ENCODE data around the gene NEK2.
"Not testable (repeated sequence)": the region's sequence is repeated elsewhere in the genome, so short reads cannot be mapped to it uniquely, and the experiment has no call there.

NEK2 gene

GRCh38 chr1:211638689-211639101 lies 36.7 kb downstream of the NEK2 start:
- no peak overlapping the region for H3K9ac ChIP-seq (ENCODE audit: low read depth, low read length)
- H3K9me3 ChIP-seq (ENCODE audit: control insufficient read depth, insufficient read depth, low read length), result no peaks in the 10 kb centered on the region
- no peaks in the 10 kb centered on the region for H3K4me1 ChIP-seq (ENCODE audit: control insufficient read depth, insufficient read depth, low read length)
- H3K4me3 ChIP-seq (ENCODE audit: low read depth, low read length), result no peak overlapping the region
- H3K27me3 ChIP-seq (ENCODE audit: control insufficient read depth, insufficient read depth, low read length), result no peaks in the 10 kb centered on the region
- no peaks in the 10 kb centered on the region for H3K36me3 ChIP-seq (ENCODE audit: control insufficient read depth, insufficient read depth, low read length)
- H3K27ac ChIP-seq (ENCODE audit: low read depth, low read length), result no peak overlapping the region

- Histone ChIP-seq H3K4me3 (ENCODE audit: low read depth, low read length) (no peak overlapping the region), H3K27me3 (ENCODE audit: control insufficient read depth, insufficient read depth, low read length) (no peaks in the 10 kb centered on the region), H3K36me3 (ENCODE audit: control insufficient read depth, insufficient read depth, low read length) (no peaks in the 10 kb centered on the region), H3K4me1 (ENCODE audit: control insufficient read depth, insufficient read depth, low read length) (no peaks in the 10 kb centered on the region), H3K9ac (ENCODE audit: low read depth, low read length) (no peak overlapping the region), H3K9me3 (ENCODE audit: control insufficient read depth, insufficient read depth, low read length) (no peaks in the 10 kb centered on the region), H3K27ac (ENCODE audit: low read depth, low read length) (no peak overlapping the region)
Observed at GRCh38 chr1:211638246-211638645, 37.2 kb downstream of the NEK2 start.

DNA sequence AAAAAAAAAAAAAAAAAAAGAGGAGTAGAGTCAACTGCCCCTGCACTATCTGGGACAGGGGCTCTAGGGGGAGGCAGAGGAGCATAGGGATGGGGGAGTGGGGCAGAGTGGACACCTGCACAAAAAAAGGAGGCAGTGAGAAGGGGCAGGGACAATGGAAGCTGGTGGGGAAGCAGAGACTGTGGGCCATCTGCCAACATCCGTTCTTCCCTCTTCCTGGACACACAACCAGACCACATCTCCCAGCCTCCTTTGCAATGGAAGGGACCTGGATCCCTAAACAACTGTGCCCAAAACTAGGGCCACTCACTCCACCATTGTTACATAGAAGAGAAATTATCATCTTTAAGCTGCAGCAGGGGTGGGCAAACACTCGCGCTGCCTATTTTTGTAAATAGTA lies 38.4 kb downstream of the NEK2 start:
- no peaks in the 10 kb centered on the region for H3K4me1 ChIP-seq (ENCODE audit: control insufficient read depth, insufficient read depth, low read length)
- no peaks in the 10 kb centered on the region for H3K9me3 ChIP-seq (ENCODE audit: control insufficient read depth, insufficient read depth, low read length)
- no peaks in the 10 kb centered on the region for H3K27me3 ChIP-seq (ENCODE audit: control insufficient read depth, insufficient read depth, low read length)
- no peak overlapping the region for H3K4me3 ChIP-seq (ENCODE audit: low read depth, low read length)
- no peak overlapping the region for H3K27ac ChIP-seq (ENCODE audit: low read depth, low read length)
- H3K9ac ChIP-seq (ENCODE audit: low read depth, low read length), result no peak overlapping the region
- H3K36me3 ChIP-seq (ENCODE audit: control insufficient read depth, insufficient read depth, low read length), result no peaks in the 10 kb centered on the region

DNA sequence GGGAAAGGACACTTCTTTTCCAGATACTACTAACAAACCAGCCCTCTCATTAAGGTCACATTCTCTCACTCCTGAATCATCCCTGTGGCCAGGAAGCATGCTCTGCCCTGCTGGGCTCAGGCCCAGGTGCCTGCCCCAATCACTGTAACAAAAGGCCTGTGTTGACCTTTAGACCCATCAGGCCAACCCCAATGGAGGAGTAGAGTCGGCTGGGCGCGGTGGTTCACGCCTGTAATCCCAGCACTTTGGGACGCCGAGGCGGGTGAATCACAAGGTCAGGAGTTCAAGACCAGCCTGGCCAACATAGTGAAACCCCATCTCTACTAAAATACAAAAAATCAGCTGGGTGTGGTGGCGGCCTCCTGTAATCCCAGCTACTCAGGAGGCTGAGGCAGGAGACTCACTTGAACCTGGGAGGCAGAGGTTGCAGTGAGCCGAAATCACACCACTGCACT lies 38.8 kb downstream of the NEK2 start:
- not testable (repeated sequence) for H3K36me3 ChIP-seq (ENCODE audit: control insufficient read depth, insufficient read depth, low read length); H3K27me3 ChIP-seq (ENCODE audit: control insufficient read depth, insufficient read depth, low read length); H3K4me3 ChIP-seq (ENCODE audit: low read depth, low read length); H3K4me1 ChIP-seq (ENCODE audit: control insufficient read depth, insufficient read depth, low read length); H3K9ac ChIP-seq (ENCODE audit: low read depth, low read length); H3K9me3 ChIP-seq (ENCODE audit: control insufficient read depth, insufficient read depth, low read length); H3K27ac ChIP-seq (ENCODE audit: low read depth, low read length)

DNA sequence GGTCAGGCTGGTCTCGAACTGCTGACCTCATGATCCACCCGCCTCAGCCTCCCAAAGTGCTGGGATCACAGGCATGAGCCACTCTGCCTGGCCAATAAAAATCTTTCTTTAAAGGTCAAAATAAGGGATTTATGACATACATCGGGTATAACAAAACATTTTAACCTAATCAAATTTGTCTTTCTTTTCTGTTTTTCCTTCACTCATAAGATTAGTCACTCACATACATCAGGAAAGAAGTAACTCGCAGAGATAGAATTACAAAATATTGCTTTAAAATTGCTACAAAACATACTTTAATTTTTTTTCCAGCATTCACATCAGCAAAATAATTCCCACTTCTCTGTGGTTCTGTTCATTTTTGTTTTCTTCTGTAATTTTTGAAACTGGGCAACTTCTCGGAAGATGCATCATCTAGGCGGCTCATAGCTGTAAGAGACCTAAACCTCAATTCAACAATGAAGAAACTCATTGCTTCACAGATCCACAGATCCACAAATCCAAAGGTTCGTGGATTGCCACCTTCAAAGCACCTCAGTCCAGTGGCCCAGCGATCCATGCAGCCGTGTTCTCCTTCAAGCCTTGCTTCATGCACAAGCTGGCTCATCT lies 39.7 kb downstream of the NEK2 start:
- Histone ChIP-seq H3K36me3 (ENCODE audit: control insufficient read depth, insufficient read depth, low read length) (no peaks in the 10 kb centered on the region), H3K27ac (ENCODE audit: low read depth, low read length) (no peak overlapping the region), H3K9me3 (ENCODE audit: control insufficient read depth, insufficient read depth, low read length) (no peaks in the 10 kb centered on the region), H3K4me1 (ENCODE audit: control insufficient read depth, insufficient read depth, low read length) (no peaks in the 10 kb centered on the region), H3K27me3 (ENCODE audit: control insufficient read depth, insufficient read depth, low read length) (no peaks in the 10 kb centered on the region), H3K4me3 (ENCODE audit: low read depth, low read length) (no peak overlapping the region), H3K9ac (ENCODE audit: low read depth, low read length) (no peak overlapping the region)

DNA sequence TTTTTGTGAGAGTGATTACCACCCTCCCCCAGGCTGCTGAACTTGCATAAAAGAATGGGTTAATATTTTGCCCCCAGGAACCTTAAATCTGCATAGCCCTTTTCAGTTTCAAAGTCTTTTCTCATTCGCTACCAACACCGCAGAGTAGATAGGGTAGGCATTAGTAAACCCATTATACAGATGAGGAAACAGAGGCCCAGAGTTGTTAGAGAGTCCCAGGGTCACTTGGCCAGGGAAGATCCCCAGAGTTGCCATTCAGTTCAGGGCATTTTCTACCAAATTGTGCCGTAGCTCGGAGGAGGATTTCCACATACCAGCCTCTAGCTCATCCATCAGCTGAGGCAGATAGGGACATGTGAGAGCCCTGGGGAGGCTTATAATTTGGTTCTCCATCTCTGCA lies 40.5 kb downstream of the NEK2 start:
- Histone ChIP-seq H3K4me3 (ENCODE audit: low read depth, low read length) (no peak overlapping the region), H3K9me3 (ENCODE audit: control insufficient read depth, insufficient read depth, low read length) (no peaks in the 10 kb centered on the region), H3K9ac (ENCODE audit: low read depth, low read length) (no peak overlapping the region), H3K27me3 (ENCODE audit: control insufficient read depth, insufficient read depth, low read length) (no peaks in the 10 kb centered on the region), H3K36me3 (ENCODE audit: control insufficient read depth, insufficient read depth, low read length) (no peaks in the 10 kb centered on the region), H3K27ac (ENCODE audit: low read depth, low read length) (no peak overlapping the region), H3K4me1 (ENCODE audit: control insufficient read depth, insufficient read depth, low read length) (no peaks in the 10 kb centered on the region; the same call in 1 of the 2 replicates)

DNA sequence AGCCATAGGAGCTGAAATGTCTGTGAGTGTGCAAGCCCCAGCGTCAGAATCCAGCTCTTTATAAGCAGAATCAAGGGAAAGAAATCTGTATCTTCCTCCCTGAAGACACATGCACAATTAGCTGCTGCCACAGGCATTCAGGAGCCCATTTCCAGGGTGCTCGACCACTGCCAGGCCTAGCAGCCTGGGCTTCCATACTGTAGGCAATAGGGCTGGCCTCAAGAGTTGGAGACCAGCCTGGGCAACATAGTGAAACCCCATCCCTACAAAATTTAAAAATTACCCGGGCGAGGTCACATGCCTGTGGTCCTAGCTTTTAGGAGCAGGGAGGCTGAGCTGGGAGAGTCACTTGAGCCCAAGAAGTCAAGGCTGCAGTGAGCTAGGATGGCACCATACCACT lies 41.0 kb downstream of the NEK2 start:
- H3K9me3 ChIP-seq (ENCODE audit: control insufficient read depth, insufficient read depth, low read length), result no peaks in the 10 kb centered on the region
- no peaks in the 10 kb centered on the region for H3K36me3 ChIP-seq (ENCODE audit: control insufficient read depth, insufficient read depth, low read length)
- H3K4me1 ChIP-seq (ENCODE audit: control insufficient read depth, insufficient read depth, low read length), result no peaks in the 10 kb centered on the region; the same call in 1 of the 2 replicates
- H3K27ac ChIP-seq (ENCODE audit: low read depth, low read length), result no peak overlapping the region
- no peak overlapping the region for H3K4me3 ChIP-seq (ENCODE audit: low read depth, low read length)
- no peak overlapping the region for H3K9ac ChIP-seq (ENCODE audit: low read depth, low read length)
- H3K27me3 ChIP-seq (ENCODE audit: control insufficient read depth, insufficient read depth, low read length), result no peaks in the 10 kb centered on the region

DNA sequence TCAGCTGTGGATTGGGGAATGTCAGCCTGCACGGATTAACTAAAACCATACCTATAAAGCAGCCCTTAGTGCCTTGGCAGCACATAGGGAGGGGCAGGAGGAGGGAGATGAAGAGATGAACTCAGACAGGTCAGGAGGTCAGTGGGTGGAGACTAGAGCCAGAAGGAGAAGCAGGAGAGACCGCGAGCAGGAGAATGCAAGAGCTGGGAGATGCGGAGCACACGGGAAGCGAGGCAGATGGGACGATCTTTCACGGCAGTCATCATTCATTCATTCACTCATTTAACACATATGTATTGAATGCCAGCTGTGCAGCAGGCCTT lies 41.9 kb downstream of the NEK2 start:
- Histone ChIP-seq H3K27me3 (ENCODE audit: control insufficient read depth, insufficient read depth, low read length) (no peaks in the 10 kb centered on the region), H3K9me3 (ENCODE audit: control insufficient read depth, insufficient read depth, low read length) (no peaks in the 10 kb centered on the region), H3K9ac (ENCODE audit: low read depth, low read length) (no peak overlapping the region), H3K36me3 (ENCODE audit: control insufficient read depth, insufficient read depth, low read length) (no peaks in the 10 kb centered on the region), H3K4me1 (ENCODE audit: control insufficient read depth, insufficient read depth, low read length) (no peaks in the 10 kb centered on the region; the same call in 1 of the 2 replicates), H3K4me3 (ENCODE audit: low read depth, low read length) (no peak overlapping the region), H3K27ac (ENCODE audit: low read depth, low read length) (no peak overlapping the region)

DNA sequence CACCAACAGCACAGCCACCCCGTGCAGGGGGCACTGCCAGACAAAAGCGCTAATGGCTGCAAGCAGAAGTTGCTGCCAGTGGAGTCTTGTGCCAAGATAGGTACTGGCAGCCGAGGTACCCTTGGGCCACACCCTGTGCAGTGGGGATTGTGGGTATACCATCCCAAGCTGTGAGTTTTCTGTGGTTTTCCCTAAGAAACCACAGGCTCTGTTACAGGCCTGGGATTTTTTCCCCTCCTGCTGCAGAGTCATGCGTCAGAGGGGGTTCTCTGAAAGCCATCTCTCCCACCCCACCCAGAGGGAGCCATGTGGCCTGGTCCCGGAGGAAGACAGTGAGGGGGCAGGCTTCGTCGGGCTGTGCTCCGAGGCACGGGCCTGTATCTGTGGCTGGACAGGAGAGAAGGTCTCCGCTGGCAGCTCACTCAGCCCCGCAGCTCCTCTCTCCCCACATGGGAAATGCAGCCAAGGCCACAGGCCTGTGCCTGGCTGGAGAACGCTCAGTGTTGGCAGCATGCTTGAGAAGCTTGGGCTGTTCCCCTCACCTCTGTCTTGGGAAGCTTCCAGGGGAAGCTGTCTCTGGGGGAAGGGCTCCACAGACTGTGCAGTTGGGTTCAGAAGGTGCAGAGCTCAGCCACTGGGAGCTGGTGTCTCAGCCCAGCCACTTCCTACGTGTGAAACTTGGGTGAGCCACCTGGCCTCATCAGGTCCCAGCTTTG lies 42.5 kb downstream of the NEK2 start:
- Histone ChIP-seq H3K9ac (ENCODE audit: low read depth, low read length) (no peak overlapping the region), H3K27me3 (ENCODE audit: control insufficient read depth, insufficient read depth, low read length) (no peaks in the 10 kb centered on the region), H3K27ac (ENCODE audit: low read depth, low read length) (no peak overlapping the region), H3K36me3 (ENCODE audit: control insufficient read depth, insufficient read depth, low read length) (no peaks in the 10 kb centered on the region), H3K4me1 (ENCODE audit: control insufficient read depth, insufficient read depth, low read length) (no peaks in the 10 kb centered on the region; the same call in 1 of the 2 replicates), H3K9me3 (ENCODE audit: control insufficient read depth, insufficient read depth, low read length) (no peaks in the 10 kb centered on the region), H3K4me3 (ENCODE audit: low read depth, low read length) (no peak overlapping the region)

DNA sequence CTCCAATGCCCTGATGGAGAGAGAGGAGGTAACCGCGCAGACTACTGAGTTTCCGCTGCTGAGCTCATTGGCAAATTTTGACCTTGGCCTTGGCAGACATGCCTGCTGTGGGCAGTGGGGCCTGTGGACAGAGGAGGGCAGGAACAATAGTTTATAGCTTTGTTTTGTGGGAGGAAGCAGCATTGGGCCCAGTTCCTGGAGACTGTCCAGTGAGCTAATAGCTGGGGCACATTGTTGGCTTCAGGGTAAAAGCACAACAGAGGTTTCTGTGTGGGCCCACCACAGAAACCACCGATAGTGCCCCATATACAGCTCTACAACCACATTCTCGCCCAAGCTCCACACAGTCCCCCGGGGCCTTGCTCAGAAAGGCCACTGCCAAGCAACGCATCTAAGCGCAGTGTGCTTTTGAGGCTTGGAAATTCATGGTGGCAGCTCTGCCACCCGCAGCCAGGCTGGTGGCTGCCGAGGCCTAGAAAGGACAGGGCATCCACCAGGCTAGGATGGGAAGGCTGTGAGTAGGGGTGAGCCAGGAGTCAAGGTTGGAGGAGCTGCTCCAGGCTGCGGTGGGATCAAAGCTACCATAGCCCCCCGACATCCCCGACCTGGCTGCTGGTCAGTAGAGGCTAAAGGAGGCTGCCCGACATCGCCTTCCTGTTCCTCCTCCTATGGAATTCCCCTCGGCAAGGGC lies 43.2 kb downstream of the NEK2 start:
- Histone ChIP-seq H3K4me3 (ENCODE audit: low read depth, low read length) (no peak overlapping the region), H3K4me1 (ENCODE audit: control insufficient read depth, insufficient read depth, low read length) (no peaks in the 10 kb centered on the region; the same call in 1 of the 2 replicates), H3K27me3 (ENCODE audit: control insufficient read depth, insufficient read depth, low read length) (no peaks in the 10 kb centered on the region), H3K9ac (ENCODE audit: low read depth, low read length) (no peak overlapping the region), H3K9me3 (ENCODE audit: control insufficient read depth, insufficient read depth, low read length) (no peaks in the 10 kb centered on the region), H3K36me3 (ENCODE audit: control insufficient read depth, insufficient read depth, low read length) (no peaks in the 10 kb centered on the region), H3K27ac (ENCODE audit: low read depth, low read length) (no peak overlapping the region)

- Histone ChIP-seq H3K4me1 (ENCODE audit: control insufficient read depth, insufficient read depth, low read length) (no peaks in the 10 kb centered on the region; the same call in 1 of the 2 replicates), H3K4me3 (ENCODE audit: low read depth, low read length) (no peak overlapping the region), H3K27me3 (ENCODE audit: control insufficient read depth, insufficient read depth, low read length) (no peaks in the 10 kb centered on the region), H3K9ac (ENCODE audit: low read depth, low read length) (no peak overlapping the region), H3K27ac (ENCODE audit: low read depth, low read length) (no peak overlapping the region), H3K9me3 (ENCODE audit: control insufficient read depth, insufficient read depth, low read length) (no peaks in the 10 kb centered on the region), H3K36me3 (ENCODE audit: control insufficient read depth, insufficient read depth, low read length) (no peaks in the 10 kb centered on the region)
Observed at GRCh38 chr1:211631168-211631567, 44.3 kb downstream of the NEK2 start.
